GM13977 (cell line): Measurements from ENCODE around the gene CSKMT.

ENCODE experiments used
- DNase-seq: peaks from one replicate; pipeline ENCODE4 v3.0.0; 2012; ENCODE audit warnings: low spot score
- CTCF ChIP-seq: IDR thresholded peaks from 2 replicates; pipeline ENCODE4 v1.5.1; 2012; ENCODE audit warnings: mild to moderate bottlenecking, control low read depth; ENCODE audit not compliant: insufficient read depth; ENCODE audit errors: extremely low read depth, missing control alignments
- in situ Hi-C: fragments of 300-500 bp; cut with MboI; formaldehyde crosslinking; loops from one replicate; pipeline ENCODE4 v1.12.0; 2022; ENCODE audit warnings: low sequenced_read_pairs, low pct_unique_long_range_greater_than_20kb, mixed read lengths, inconsistent platforms; ENCODE audit not compliant: unreplicated experiment

Gene CSKMT

GRCh38 chr11:62705880-62706849, 41.1 kb downstream of the CSKMT start:
- peak; percentile 95 for DNase-seq
- in situ Hi-C loops: no loop called here
- TF ChIP-seq CTCF: no peak

GRCh38 chr11:62706850-62707247, 41.7 kb downstream of the CSKMT start:
- TF ChIP-seq CTCF: no peak
- in situ Hi-C loops: no loop called here
- no peak for DNase-seq

GRCh38 chr11:62707277-62707861, 42.3 kb downstream of the CSKMT start, which contains the start of the genes BSCL2 and GNG3:
Gene BSCL2, minus strand, starts transcription at chr11:62707424. Its CDS starts 229 bp downstream, at chr11:62707195.
Gene GNG3, plus strand, starts transcription at chr11:62707676. Its CDS starts 620 bp downstream, at chr11:62708296.
- in situ Hi-C loops: no loop called here
- no peak for DNase-seq
- TF ChIP-seq CTCF: no peak

- TF ChIP-seq CTCF: no peak
- in situ Hi-C loops: no loop called here
- DNase-seq: no peak
These were observed 43.3 kb downstream of the CSKMT start for GRCh38 chr11:62708392-62708791.

- no peak for DNase-seq
- in situ Hi-C loops: no loop called here
- no peak for TF ChIP-seq CTCF
These were observed 43.7 kb downstream of the CSKMT start for GRCh38 chr11:62708793-62709192.

GRCh38 chr11:62709247-62710000, 44.3 kb downstream of the CSKMT start:
- in situ Hi-C loops: no loop called here
- peak; percentile 92 for DNase-seq

More at GRCh38 chr11:62709247-62710000, 44.3 kb downstream of the CSKMT start:
- peak; percentile 14 for TF ChIP-seq CTCF
